Measurements from ENCODE around the gene ZMYND15. TPM values are rescaled to one million over a fixed set of nuclear protein-coding genes. Genes with fewer than 3 reads are reported as not detected.

The ZMYND15 gene
- total and polyA plus RNA-seq, 2 donors (not counting 3 experiments of a cell fraction or from before 2014, with no cell fraction given) = 0.12 to 0.44 TPM

GRCh38 chr17:4771519-4772234 lies 32.0 kb downstream of the ZMYND15 start, which contains the start of gene TM4SF5:
Gene TM4SF5 (plus strand): TSS chr17:4771886. CDS start chr17:4771923, 37 bp downstream.
- H3K79me2 ChIP-seq (ENCODE audit: control insufficient read depth, insufficient read depth, low read length) = no peaks in the 10 kb centered on the region
- BruUV-seq (replicated peaks) = no TSS peak
- no peak within 1 kb of the TSS for H3K27ac ChIP-seq (ENCODE audit: insufficient read depth, low read depth, low read length)
- no peaks in the 10 kb centered on the region for H4K20me1 ChIP-seq (replicated peaks; ENCODE audit: control insufficient read depth, extremely low read depth, insufficient read depth, low read length)
- intact Hi-C loops (cut with micrococcal nuclease) (no loop called here), dilution Hi-C loops (cut with MboI; ENCODE audit: extremely low pct_ligation_motif_present, low sequenced_read_pairs) (no loop called here)
- H3K4me2 ChIP-seq (ENCODE audit: insufficient read depth, low read length) = no peak within 1 kb of the TSS
- ChIA-PET POLR2A (no interaction called here), CTCF (interaction anchor here (0.7 to 2.7 kb wide), 4 partner anchors 8 to 111 kb away, joined by 3 to 9 read pairs (median 4); no protein-coding TSS in a partner anchor)
- TF ChIP-seq MYC (IDR thresholded peaks at IDR 0.05; ENCODE audit: low read depth, low read length) (no peak), JUN (IDR thresholded peaks at IDR 0.05; ENCODE audit: borderline replicate concordance, insufficient read depth, insufficient read length, low read depth) (no peak), FOS (IDR thresholded peaks at IDR 0.05; ENCODE audit: borderline replicate concordance, insufficient read depth, low read length) (no peak), CTCF (IDR thresholded peaks at IDR 0.05; ENCODE audit: extremely low read depth in 1 of 2, insufficient read depth in 1 of 2, low read depth in 1 of 2, low read length in 2 of 2) (no peak)
- no peak within 1 kb of the TSS for H2AFZ ChIP-seq (ENCODE audit: low read depth, low read length)
- peaks cover 3 to 6% of the 10 kb centered on the region in 2 experiments for H3K27me3 ChIP-seq (ENCODE audit: control insufficient read depth in 2 of 2, insufficient read depth in 2 of 2, low read length in 2 of 2)
- H3K4me3 ChIP-seq (replicated peaks in 1 of 3; ENCODE audit: insufficient read depth in 1 of 3, low read depth in 1 of 3, low read length in 3 of 3) = no peak within 1 kb of the TSS
- H3K9ac ChIP-seq (replicated peaks; ENCODE audit: extremely low read depth, insufficient read depth, low read length) = no peak within 1 kb of the TSS
- FAIRE-seq (no peak), DNase-seq (ENCODE audit: low read depth, low spot score) (no peak)
- no peaks in the 10 kb centered on the region for H3K9me1 ChIP-seq (replicated peaks; ENCODE audit: control insufficient read depth, extremely low read depth, insufficient read depth, low read length)
- no peaks in the 10 kb centered on the region for H3K9me3 ChIP-seq (replicated peaks; ENCODE audit: control insufficient read depth, insufficient read depth, low read length)
- H3K36me3 ChIP-seq (ENCODE audit: control insufficient read depth in 2 of 2, extremely low read depth in 1 of 2, insufficient read depth in 2 of 2, low read length in 2 of 2) = no peaks in the 10 kb centered on the region
- H3K4me1 ChIP-seq (ENCODE audit: control insufficient read depth, extremely low read depth, insufficient read depth, low read length) = no peaks in the 10 kb centered on the region

- TF ChIP-seq GATA2 (IDR thresholded peaks at IDR 0.05; ENCODE audit: insufficient read depth, insufficient read length, low read depth, low read length) = no peak
- intact Hi-C loops (cut with micrococcal nuclease) = no loop called here
- Histone ChIP-seq H3K9me1 (replicated peaks; ENCODE audit: control insufficient read depth, extremely low read depth, insufficient read depth, low read length) (no peaks in the 10 kb centered on the region), H3K9me3 (replicated peaks; ENCODE audit: control insufficient read depth, insufficient read depth, low read length) (no peaks in the 10 kb centered on the region), H4K20me1 (replicated peaks; ENCODE audit: control insufficient read depth, extremely low read depth, insufficient read depth, low read length) (no peaks in the 10 kb centered on the region), H3K4me2 (ENCODE audit: insufficient read depth, low read length) (no peak overlapping the region), H3K27ac (ENCODE audit: insufficient read depth, low read depth, low read length) (no peak overlapping the region), H3K36me3 (ENCODE audit: control insufficient read depth in 2 of 2, extremely low read depth in 1 of 2, insufficient read depth in 2 of 2, low read length in 2 of 2) (no peaks in the 10 kb centered on the region), H2AFZ (ENCODE audit: low read depth, low read length) (no peak overlapping the region), H3K27me3 (ENCODE audit: control insufficient read depth in 2 of 2, insufficient read depth in 2 of 2, low read length in 2 of 2) (peaks cover 3 to 6% of the 10 kb centered on the region in 2 experiments), H3K4me3 (replicated peaks in 1 of 3; ENCODE audit: insufficient read depth in 1 of 3, low read depth in 1 of 3, low read length in 3 of 3) (no peak overlapping the region), H3K4me1 (ENCODE audit: control insufficient read depth, extremely low read depth, insufficient read depth, low read length) (no peaks in the 10 kb centered on the region), H3K9ac (replicated peaks; ENCODE audit: extremely low read depth, insufficient read depth, low read length) (no peak overlapping the region), H3K79me2 (ENCODE audit: control insufficient read depth, insufficient read depth, low read length) (no peaks in the 10 kb centered on the region)
- ChIA-PET POLR2A (no interaction called here), CTCF (interaction anchor here (1.2 to 2.7 kb wide), 2 partner anchors 7 to 9 kb away, joined by 4 to 9 read pairs; no protein-coding TSS in a partner anchor)
- dilution Hi-C loops (cut with MboI; ENCODE audit: extremely low pct_ligation_motif_present, low sequenced_read_pairs) = no loop called here
- BruUV-seq (replicated peaks) = no TSS peak
- FAIRE-seq (no peak), DNase-seq (ENCODE audit: low read depth, low spot score) (no peak)
Measured at GRCh38 chr17:4772235-4772613, 32.6 kb downstream of the ZMYND15 start.
